SK-N-SH treated with all-trans-retinoic acid at 6 μM for 48 hours (cell line): ENCODE measurements around the gene CHST11.

Source experiments
- ATAC-seq: fragments of 200-7000 bp; cut with Tn5 transposase; 3 replicates; pipeline ENCODE4 v1.9.1; 2020; ENCODE audit warnings: mild to moderate bottlenecking, moderate library complexity
- BACH2 ChIP-seq: fragments of 250-450 bp; sonication (Bioruptor Pico); IDR thresholded peaks from 2 replicates; pipeline ENCODE4 v1.9.0; 2021; ENCODE audit warnings: mild to moderate bottlenecking, borderline replicate concordance
- CREB5 ChIP-seq: fragments of 250-450 bp; sonication (Bioruptor Pico); IDR thresholded peaks from 2 replicates; pipeline ENCODE4 v1.5.1; 2020; ENCODE audit warnings: low read depth, mild to moderate bottlenecking, moderate library complexity
- CSDC2 ChIP-seq: fragments of 250-450 bp; sonication (Bioruptor Pico); IDR thresholded peaks from 2 replicates; pipeline ENCODE4 v1.5.0; 2020; ENCODE audit warnings: mild to moderate bottlenecking, moderate library complexity
- CSRNP3 ChIP-seq: fragments of 250-450 bp; sonication (Bioruptor Pico); IDR thresholded peaks from 2 replicates; pipeline ENCODE4 v1.5.1; 2021; ENCODE audit warnings: mild to moderate bottlenecking, moderate library complexity
- ESRRG ChIP-seq: fragments of 250-450 bp; sonication (Bioruptor Pico); IDR thresholded peaks from 2 replicates; pipeline ENCODE4 v1.6.1; 2021; ENCODE audit warnings: mild to moderate bottlenecking
- GLIS3 ChIP-seq: fragments of 250-450 bp; sonication (Bioruptor Pico); IDR thresholded peaks from 2 replicates; pipeline ENCODE4 v1.5.0; 2020; ENCODE audit warnings: mild to moderate bottlenecking, moderate library complexity
- ISL1 ChIP-seq: fragments of 250-450 bp; sonication (Bioruptor Pico); IDR thresholded peaks from 2 replicates; pipeline ENCODE4 v2.1.2; 2022; ENCODE audit warnings: mild to moderate bottlenecking, moderate library complexity
- OSR1 ChIP-seq: fragments of 250-450 bp; sonication (Bioruptor Pico); IDR thresholded peaks from 2 replicates; pipeline ENCODE4 v1.8.0; 2022; ENCODE audit warnings: moderate library complexity, mild to moderate bottlenecking, inconsistent platforms
- PATZ1 ChIP-seq: fragments of 250-450 bp; sonication (Bioruptor Pico); IDR thresholded peaks from 2 replicates; pipeline ENCODE4 v1.8.0; 2020; ENCODE audit warnings: mild to moderate bottlenecking, moderate library complexity, borderline replicate concordance
- PPARA ChIP-seq: fragments of 250-450 bp; sonication (Bioruptor Pico); IDR thresholded peaks from 2 replicates; pipeline ENCODE4 v1.5.0; 2020; ENCODE audit warnings: mild to moderate bottlenecking, borderline replicate concordance
- RARB ChIP-seq: fragments of 250-450 bp; sonication (Bioruptor Pico); IDR thresholded peaks from 2 replicates; pipeline ENCODE4 v1.8.0; 2021; ENCODE audit warnings: mild to moderate bottlenecking, moderate library complexity
- SNAI2 ChIP-seq: fragments of 250-450 bp; sonication (Bioruptor Pico); IDR thresholded peaks from 2 replicates; pipeline ENCODE4 v1.5.0; 2020; ENCODE audit warnings: mild to moderate bottlenecking, moderate library complexity
- TCF4 ChIP-seq: fragments of 250-450 bp; sonication (Bioruptor Pico); IDR thresholded peaks from 2 replicates; pipeline ENCODE4 v1.8.0; 2021; ENCODE audit warnings: mild to moderate bottlenecking, moderate library complexity, borderline replicate concordance
- TOX ChIP-seq: fragments of 250-450 bp; sonication (Bioruptor Pico); IDR thresholded peaks from 2 replicates; pipeline ENCODE4 v1.8.0; 2021; ENCODE audit warnings: mild to moderate bottlenecking, moderate library complexity, borderline replicate concordance
- TSHZ2 ChIP-seq: fragments of 250-450 bp; sonication (Bioruptor Pico); IDR thresholded peaks from 2 replicates; pipeline ENCODE4 v1.5.0; 2020; ENCODE audit warnings: mild to moderate bottlenecking, moderate library complexity
- ZC3H10 ChIP-seq: fragments of 250-450 bp; sonication (Bioruptor Pico); IDR thresholded peaks from 2 replicates; pipeline ENCODE4 v1.5.1; 2021; ENCODE audit warnings: mild to moderate bottlenecking, moderate library complexity
- ZFP3 ChIP-seq: fragments of 250-450 bp; sonication (Bioruptor Pico); IDR thresholded peaks from 2 replicates; pipeline ENCODE4 v1.5.0; 2020; ENCODE audit warnings: mild to moderate bottlenecking, moderate library complexity
- ZFP30 ChIP-seq: fragments of 450-650 bp; formaldehyde crosslinking; IDR thresholded peaks from 2 replicates; pipeline ENCODE4 v1.5.0; 2022; ENCODE audit warnings: mild to moderate bottlenecking, moderate library complexity
- ZNF565 ChIP-seq: fragments of 450-650 bp; formaldehyde crosslinking; conservative IDR thresholded peaks from 2 replicates; pipeline ENCODE4 v1.5.0; 2020; ENCODE audit warnings: low read depth, mild to moderate bottlenecking, moderate library complexity
- ZNF70 ChIP-seq: fragments of 450-650 bp; formaldehyde crosslinking; IDR thresholded peaks from 2 replicates; pipeline ENCODE4 v1.5.0; 2020; ENCODE audit warnings: mild to moderate bottlenecking, moderate library complexity
- ZNF8 ChIP-seq: fragments of 450-650 bp; formaldehyde crosslinking; IDR thresholded peaks from 2 replicates; pipeline ENCODE4 v1.5.0; 2020; ENCODE audit warnings: mild to moderate bottlenecking, moderate library complexity

Gene CHST11

GRCh38 chr12:104586351-104586919, 129.7 kb downstream of the CHST11 start:
- no peak for ATAC-seq
- TF ChIP-seq ESRRG: no peak
- TF ChIP-seq RARB (CRISPR knock-in tag): no peak
- TF ChIP-seq CSRNP3 (CRISPR knock-in tag): no peak
- no peak for TF ChIP-seq PPARA (CRISPR knock-in tag)
- TF ChIP-seq SNAI2 (CRISPR knock-in tag): no peak
- no peak for TF ChIP-seq ZFP30 (CRISPR knock-in tag)

GRCh38 chr12:104588047-104588920, 131.5 kb downstream of the CHST11 start:
- TF ChIP-seq ZFP3 (CRISPR knock-in tag) (no peak), TCF4 (CRISPR knock-in tag) (no peak), CREB5 (CRISPR knock-in tag) (no peak), GLIS3 (CRISPR knock-in tag) (no peak), ZNF565 (CRISPR knock-in tag) (no peak), ZC3H10 (CRISPR knock-in tag) (no peak), SNAI2 (CRISPR knock-in tag) (no peak), OSR1 (no peak), ESRRG (no peak), CSDC2 (no peak), CSRNP3 (CRISPR knock-in tag) (no peak), RARB (CRISPR knock-in tag) (no peak), TSHZ2 (CRISPR knock-in tag) (no peak), ISL1 (CRISPR knock-in tag) (no peak), ZNF8 (CRISPR knock-in tag) (no peak), BACH2 (CRISPR knock-in tag) (no peak), PATZ1 (no peak), ZFP30 (CRISPR knock-in tag) (no peak), ZNF70 (CRISPR knock-in tag) (no peak)
- ATAC-seq: peak; percentile 82

- ATAC-seq: no peak; the same call in 2 of the 3 replicates
- no peak for TF ChIP-seq ZNF565 (CRISPR knock-in tag)
- TF ChIP-seq CSDC2: no peak
- no peak for TF ChIP-seq TCF4 (CRISPR knock-in tag)
- no peak for TF ChIP-seq TOX (CRISPR knock-in tag)
- no peak for TF ChIP-seq ESRRG
- no peak for TF ChIP-seq BACH2 (CRISPR knock-in tag)
- TF ChIP-seq OSR1: no peak
- TF ChIP-seq CREB5 (CRISPR knock-in tag): no peak
- TF ChIP-seq PATZ1: no peak
Observed at GRCh38 chr12:104588921-104589590, 132.3 kb downstream of the CHST11 start.
